ENCODE measurements around the gene ZNF215.
"Not testable (repeated sequence)": the region's sequence is repeated elsewhere in the genome, so short reads cannot be mapped to it uniquely, and the experiment has no call there.

ZNF215 gene

DNA sequence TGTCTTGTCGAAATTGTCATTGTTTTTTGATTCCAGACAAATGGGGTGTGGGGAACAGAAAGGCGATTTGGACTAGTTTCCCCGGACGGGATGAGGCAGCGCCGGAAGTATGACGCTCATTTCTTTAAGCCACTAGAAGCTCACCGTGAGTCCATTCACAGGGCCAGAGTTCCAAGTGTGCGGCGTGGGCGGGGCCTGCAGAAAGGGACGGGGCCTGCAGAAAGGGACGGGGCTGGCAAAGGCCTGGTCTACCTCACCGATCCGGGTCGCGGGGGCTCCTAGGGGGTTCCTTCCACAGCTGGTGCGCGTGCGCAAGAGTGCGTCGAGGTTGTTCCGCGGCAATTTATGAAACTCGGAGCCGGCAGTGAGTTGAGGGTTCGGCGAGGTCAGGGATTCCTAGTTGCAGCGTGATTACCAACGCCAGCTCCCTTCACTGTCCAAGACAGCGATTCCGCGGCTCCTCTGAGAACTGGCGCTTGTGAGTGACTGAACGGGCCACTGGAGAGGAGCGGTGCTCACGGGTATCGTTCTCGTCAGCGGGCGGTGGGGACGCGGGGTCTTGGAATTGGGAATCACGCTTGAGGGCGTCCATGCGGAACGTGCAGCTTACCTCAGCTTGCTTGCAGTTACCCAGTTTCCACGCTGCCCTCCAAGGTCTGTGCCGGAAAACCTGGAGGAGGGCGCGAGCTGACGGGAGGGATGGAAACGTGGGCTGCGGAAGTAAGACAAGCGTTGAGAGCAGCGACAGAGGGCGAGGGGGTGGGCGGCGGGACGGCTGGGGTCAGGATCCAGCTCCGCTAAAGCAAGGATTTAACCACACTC lies at the start of gene ZNF215:
Gene ZNF215, plus strand, starts transcription at position 219 of the 822 bp plus-strand sequence. CDS start 5,847 bp downstream, outside the sequence.
- peak; percentile 94 for DNase-seq

DNA sequence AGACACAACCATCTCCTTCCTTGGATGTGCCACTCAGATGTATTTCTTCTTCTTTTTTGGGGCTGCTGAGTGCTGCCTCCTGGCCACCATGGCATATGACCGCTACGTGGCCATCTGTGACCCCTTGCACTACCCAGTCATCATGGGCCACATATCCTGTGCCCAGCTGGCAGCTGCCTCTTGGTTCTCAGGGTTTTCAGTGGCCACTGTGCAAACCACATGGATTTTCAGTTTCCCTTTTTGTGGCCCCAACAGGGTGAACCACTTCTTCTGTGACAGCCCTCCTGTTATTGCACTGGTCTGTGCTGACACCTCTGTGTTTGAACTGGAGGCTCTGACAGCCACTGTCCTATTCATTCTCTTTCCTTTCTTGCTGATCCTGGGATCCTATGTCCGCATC lies 49.3 kb upstream of the ZNF215 start:
- no peak for DNase-seq

DNA sequence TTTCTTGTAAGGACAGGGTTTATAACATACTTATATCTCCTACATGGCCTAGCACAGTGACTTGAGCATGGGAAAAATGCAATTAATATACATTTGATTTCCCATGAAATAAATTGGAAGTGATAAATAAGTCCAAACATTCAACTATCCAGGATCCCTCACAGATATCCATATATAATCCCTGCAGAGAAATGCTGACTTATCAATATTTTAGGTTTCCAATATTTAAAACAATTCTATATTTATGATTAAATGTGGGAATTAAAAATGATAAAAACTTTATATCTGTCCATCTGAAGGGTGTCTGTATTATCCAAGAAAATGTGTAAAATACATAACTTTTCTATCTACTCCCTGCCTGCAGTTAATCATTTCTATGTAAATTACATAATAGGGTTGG lies 43.5 kb upstream of the ZNF215 start:
- no peak for DNase-seq

DNA sequence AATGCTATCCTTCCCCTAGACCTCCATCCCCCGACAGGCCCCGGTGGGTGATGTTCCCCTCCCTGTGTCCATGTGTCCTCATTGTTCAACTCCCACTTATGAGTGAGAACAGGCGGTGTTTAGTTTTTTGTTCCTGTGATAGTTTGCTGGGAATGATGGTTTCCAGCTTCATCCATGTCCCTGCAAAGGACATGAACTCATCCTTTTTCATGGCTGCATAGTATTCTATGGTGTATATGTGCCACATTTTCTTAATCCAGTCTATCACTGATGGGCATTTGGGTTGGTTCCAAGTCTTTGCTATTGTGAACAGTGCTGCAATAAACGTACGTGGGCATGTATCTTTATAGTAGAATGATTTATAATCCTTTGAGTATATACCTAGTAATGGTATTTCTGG lies 38.5 kb upstream of the ZNF215 start:
- not testable (repeated sequence) for DNase-seq

DNA sequence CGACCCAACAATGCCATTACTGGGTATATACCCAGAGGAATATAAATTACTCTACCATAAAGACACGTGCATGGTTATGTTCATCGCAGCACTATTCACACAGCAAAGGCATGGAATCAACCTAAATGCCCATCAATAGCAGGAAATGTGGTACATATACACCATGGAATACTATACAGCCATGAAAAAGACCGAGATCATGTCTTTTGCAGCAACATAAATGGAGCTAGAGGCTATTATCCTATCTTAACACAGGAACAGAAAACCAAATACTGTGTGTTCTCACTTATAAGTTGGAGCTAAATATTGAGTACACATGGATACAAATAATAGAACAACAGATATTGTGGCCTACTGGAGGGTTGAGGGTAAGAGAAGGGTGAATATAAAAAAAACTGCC lies 37.4 kb upstream of the ZNF215 start:
- DNase-seq = no peak

DNA sequence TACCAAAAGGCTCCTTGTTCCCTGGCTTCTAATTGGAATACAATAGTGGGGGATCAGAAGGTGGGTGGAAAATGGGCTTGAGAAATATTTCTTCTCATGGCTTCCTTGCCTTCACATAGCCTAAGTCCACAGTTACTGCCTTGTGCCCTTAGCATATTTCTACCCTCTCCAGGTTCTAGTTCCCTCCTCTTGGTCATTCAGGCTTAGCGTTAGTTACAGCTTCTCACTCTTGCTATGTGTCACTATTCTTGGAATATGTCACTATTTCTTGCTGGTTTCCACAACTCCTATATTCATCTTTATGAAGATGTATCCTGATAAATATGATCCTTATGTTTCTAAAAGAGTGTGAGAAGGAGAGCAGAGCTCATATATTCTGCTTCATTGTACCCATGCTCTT lies 36.4 kb upstream of the ZNF215 start:
- no peak for DNase-seq

DNA sequence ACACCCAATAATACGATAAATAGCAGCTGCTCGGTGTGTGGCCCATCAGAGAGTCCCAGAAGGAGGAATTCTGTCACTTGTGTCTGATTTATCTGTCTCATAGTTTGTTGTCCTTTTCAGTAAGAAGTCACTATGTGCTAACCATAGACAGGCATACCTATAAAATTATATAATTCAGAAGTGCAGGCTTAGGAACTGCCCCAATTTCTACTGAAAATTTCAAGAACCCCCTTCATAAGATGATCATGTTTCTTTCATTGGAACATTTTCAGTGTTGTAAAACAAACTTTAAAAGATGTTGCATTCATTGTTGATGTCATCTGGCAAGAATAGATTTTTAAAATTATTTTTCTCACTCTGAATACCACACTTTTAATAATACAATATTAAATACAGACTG lies 33.8 kb upstream of the ZNF215 start, which contains the start of gene OR2D2:
Gene OR2D2, minus strand, starts transcription at position 101 of the 400 bp plus-strand sequence. Its CDS starts 0 bp downstream, at position 101.
- DNase-seq = no peak

DNA sequence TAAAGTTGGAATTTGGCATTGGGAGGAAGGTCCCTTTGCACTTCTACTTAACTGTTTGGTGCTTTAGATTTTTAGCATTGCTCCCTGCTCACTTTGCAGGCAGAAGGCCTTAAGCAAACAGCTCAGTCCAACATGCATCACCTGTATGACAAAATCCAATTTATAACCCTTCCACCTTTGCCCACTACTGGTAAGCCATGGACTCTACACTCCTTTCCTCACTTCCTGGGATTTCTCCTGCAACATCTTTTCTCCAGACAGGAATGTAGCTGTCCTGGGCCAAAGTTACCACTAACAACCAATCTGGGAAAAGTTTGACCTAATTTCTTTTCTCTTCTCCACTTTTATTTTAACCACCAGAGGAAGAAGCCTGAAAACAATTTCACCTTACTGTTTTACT lies 32.1 kb upstream of the ZNF215 start:
- no peak for DNase-seq

DNA sequence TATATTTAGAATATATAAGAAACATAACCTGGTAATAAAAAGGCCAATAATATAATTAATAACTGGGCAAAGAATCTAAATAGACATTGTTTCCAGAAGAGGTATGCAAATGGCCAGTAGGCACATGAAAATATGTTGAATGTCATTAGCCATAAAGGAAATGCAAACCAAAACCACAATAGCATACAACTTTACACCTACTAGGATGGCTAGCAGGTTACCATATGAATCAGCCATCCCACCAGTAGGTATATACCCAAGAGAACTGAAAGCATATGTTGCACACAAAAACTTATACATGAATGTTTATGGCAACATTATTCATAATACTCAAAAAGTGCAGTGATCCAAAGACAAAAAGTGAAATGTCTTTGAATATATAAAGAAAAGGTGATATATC lies 31.2 kb upstream of the ZNF215 start:
- no peak for DNase-seq

DNA sequence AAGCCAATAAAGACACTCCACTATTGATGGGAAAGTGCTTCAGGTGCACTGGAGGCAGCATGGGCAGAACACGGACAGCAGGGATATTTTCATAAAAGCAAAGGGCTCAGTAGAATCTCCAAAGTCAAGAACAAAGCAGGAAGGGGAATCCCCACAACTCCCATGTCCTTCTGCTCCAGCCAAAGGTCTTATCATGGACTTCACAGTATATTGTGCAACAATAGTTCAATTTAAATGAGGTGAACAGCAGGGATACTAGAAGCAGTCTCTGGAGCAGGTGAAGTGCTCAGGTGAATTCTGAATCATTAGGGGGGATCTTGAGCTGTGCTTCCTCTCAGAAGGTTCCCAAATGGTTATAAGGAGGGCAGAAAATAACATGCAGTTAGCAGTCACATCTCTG lies 27.3 kb upstream of the ZNF215 start:
- no peak for DNase-seq

DNA sequence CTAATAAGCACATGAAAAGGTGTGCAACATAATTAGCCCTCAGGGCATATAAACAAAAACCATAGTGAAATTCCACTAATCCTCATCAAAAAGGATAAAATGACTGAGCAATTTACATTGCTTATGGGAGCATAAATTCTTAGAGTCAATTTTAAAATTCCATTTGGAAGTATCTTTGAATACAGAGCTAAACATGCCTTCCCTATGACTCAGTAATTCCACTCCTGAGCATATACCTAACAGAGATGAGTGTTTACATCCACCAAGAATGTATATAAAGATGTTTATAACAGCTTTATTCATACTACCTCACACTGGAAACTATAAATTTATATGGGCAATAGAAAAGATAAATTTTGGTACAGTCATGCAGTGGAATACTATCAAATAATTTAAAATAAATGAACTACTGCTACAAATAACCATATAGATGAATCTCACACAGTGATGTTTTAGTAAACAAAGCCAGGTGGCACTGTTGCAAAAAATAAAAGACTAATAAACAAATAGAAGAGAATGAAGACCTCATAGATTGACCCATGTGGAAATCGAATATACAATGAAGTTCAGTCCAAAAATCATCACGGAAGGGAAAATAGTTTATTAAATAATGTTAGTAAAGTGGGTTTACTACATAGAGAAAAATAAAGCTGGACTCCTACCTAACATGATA lies 25.8 kb upstream of the ZNF215 start:
- DNase-seq = peak; percentile 2

DNA sequence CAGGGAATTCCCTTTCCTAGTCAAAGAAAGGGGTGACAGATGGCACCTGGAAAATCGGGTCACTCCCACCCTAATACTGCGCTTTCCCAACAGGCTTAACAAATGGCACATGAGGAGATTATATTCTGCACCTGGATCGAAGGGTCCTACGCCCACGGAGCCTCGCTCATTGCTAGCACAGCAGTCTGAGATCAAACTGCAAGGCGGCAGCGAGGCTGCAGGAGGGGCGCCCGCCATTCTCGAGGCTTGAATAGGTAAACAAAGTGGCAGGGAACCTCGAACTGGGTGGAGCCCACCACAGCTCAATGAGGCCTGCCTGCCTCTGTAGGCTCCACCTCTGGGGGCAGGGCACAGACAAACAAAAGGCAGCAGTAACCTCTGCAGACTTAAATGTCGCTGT lies 21.4 kb upstream of the ZNF215 start:
- DNase-seq = not testable (repeated sequence)

DNA sequence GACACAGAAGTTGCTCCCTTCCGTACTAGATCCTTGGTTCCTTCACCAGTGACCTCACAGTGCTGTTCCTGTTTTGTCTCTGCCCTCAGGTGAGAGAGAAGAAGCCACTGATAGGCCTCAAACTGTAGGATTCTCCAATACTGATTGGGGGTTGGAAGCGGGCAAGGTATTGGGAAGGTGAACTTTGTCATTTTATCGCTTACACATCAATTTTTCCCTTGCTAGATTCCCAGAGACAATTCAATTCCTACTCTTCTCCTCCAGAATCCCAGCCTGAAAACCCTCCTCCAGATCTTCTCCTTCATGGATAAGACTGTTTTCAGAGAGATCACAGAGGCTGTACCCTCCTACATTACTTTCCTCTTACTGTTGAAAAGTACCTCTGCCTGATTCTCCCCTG lies 14.8 kb upstream of the ZNF215 start:
- DNase-seq = no peak

DNA sequence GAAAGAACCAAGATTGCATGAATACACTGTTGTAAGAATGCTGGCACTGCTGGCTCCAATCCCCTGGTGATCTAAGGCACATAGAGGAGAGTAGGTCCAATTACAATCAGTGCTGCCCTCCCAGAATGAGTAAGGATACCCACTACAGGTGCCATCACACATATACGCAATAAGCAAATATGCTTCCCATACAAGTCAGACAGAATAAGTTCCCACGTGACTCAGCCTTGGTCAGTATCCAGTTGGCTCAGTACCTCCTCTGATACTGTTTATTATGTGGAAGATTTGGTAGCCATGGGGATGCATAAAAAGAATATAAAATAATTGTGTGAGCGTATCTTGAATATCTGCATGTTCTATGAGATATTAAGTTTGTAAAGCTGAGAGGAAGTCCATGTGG lies 14.3 kb upstream of the ZNF215 start:
- DNase-seq = peak; percentile 1

DNA sequence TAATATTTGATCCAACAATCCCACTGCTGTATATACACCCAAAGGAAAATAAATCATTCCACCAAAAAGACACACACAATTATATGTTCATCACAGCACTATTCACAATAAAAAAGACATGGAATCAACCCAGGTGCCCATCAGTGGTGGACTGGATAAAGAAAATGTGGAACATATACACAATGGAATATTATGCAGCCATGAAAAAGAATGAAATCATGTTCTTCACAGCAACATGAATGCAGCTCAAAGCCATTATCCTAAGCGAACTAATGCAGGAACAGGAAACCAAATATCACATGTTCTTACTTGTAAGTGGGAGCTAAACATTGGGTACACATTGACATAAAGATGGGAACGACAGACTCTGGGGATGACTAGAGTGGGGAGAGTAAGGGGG lies 6.5 kb upstream of the ZNF215 start:
- DNase-seq = no peak

DNA sequence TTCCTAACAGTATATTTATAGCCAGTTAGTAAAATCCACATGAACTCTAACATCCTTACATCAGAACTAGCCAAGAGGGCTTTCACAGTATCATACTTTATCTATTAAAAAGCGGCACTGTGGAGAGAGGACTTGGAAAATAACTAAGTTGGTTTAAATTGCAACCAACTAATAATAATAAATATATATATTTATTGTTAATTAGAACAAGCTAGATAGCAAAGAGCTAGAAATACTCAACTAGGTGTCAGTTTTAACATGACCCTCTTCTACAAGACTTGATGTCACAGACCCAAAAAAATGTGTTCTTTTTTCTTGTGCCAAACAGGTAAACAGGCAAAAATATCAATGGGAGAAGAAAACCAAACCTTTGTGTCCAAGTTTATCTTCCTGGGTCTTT lies 5.5 kb upstream of the ZNF215 start, which contains the start of gene OR2D3:
Gene OR2D3, plus strand, starts transcription at position 301 of the 400 bp plus-strand sequence. Its CDS starts 0 bp downstream, at position 301.
- no peak for DNase-seq

DNA sequence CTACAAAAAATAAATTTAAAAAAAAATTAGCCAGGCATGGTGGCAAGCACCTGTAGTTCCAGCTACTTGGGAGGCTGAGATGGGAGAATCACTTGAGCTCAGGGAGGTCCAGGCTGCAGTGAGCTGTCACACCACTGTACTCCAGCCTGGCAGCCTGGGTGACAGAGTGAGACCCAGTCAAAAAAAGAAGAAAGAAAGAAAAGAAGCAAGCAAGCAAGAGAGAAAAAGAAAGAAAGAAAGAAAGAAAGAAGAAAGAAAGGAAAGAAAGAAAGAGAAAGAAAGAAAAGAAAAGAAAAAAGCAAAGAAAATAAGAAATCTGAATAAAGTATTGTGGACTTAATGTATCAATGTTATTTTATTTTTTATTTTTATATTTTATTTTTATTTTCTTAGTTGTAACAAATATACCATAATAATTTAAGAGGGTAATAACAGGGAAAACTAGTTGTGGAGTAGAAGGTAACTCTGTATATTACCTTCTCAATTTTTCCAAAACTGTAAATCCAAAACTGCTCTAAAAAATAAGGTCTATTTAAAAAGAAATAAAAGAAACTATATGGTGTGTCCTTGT lies 1.1 kb upstream of the ZNF215 start:
- no peak for DNase-seq

DNA sequence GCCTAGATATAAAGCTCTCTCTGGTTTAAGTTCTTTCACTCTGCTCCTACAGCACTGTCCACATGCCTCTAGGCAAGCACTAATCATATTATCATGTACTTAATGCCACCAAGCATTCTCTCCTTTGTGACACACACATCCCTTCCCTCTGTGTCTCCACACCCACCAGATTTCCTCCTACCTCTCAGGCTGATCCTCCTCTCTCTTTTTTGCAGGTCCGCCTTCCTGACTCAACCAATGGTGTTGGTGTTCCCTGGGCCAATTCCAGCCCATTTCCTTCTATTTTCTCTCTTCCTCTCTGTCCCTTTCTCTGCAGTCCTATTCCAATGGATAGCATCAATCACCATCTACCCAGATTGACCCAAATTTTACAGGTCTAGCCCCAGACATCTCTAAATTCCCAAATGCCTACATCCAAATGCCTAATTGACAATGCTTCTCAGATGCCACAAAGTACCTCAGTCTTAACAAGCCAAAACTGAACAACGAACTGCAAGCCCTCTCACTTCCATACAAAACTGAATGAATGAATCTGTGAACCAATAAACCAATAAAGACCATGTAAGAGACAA lies 504 bp upstream of the ZNF215 start:
- peak; percentile 51 for DNase-seq

DNA sequence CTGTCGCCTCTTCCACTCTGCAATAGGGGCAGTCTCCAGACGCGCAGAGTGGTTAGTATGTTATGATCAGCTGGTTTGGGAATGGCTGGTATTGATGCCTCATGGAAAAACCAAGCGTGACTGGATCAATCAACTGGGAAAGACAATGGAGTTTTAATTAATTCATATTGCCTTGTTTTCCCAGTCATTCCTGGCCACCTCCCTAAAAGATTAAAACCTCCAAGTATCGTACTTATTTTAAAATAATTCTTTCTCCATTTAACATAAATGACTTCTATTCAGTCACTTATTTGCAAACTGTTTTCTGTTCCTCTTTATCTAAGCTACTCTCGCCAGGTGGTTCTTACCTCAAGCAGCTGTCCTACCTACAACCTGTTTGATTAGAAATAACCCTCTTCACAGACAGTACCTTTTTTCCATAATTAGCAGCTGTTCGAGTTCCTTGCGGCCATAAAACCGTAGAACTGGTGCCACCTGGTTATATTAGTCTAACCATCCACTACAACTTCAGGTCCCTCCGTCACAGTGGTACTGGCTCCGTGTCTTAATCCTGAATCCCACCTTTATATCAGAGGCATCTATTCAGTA lies 898 bp downstream of the ZNF215 start:
- peak; percentile 1 for DNase-seq

DNA sequence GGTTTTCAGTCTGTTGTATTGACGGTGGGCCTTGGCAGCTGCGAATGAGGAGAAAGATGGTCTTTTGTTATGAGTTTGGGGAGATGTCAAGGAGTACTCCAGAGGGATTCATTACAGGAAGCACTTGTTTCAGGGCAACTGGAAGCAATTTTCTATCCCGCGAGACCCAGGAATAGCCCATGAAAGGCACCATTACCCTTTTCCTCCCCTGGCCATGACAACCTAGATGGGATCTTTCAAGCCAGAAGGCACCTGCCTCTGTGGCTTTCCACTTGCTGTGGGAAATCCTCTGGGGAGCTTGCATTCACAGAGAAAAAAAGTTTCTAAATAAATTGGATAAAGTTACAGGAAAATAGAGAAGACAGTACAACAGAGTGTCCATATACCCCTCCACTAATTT lies 2.7 kb downstream of the ZNF215 start:
- no peak for DNase-seq

DNA sequence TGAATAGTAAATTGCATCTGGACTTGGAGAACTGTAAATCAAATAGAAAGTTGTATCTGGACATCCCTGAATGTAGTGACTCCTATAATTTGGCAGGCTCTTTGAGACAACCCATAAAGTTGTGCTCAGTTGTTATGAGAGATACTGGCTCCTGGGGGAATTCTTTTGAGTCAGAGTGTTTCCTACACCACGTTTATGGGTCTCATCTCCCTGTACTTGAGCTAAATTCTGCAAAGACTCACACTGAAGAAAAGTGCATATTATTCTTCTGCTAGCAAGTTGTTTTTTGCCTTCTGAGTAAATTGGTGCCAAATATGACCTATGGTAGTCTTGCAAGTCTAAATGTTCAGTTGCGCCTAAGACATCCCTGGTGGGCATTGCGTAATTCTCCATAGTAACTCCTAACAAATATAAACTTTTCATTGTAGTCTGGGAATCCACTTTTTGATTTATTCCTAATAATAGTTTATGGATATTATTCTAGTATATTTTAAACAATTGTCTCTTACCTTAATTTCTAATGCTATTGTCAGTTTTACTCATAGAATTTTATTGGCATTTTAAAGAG lies 5.0 kb downstream of the ZNF215 start:
- DNase-seq = no peak

DNA sequence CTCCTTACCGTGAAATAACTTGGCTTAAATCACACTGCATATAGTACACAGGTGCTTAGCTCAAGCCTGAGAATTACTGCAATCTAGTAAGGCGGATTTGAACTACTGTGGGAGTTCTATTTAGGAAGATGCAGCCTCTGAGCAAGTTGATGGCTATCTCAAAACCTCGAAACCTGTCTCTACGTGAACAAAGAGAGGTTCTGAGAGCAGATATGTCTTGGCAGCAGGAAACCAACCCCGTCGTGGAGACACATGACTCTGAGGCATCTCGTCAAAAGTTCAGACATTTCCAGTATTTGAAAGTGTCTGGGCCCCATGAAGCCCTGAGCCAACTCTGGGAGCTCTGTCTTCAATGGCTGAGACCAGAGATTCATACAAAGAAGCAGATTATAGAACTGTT lies 5.9 kb downstream of the ZNF215 start:
- no peak for DNase-seq

DNA sequence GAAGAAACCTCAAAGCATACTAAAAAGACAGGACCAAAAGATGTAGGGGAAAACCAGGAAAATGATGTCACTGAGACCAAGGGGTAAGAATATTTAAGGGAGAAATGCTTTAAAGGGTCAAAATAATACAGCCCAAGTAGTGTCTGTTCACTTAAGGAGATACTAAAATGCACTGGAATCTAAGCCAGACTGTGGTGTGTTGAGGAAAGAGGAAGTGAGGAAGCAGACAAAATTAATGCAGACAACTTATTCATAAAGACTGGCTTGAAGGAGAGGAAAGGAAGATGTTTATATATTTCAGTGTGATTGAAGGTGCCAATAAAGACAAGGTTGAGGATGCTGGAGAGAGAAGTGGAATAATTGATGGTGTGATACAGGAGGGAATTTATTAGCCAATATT lies 15.7 kb downstream of the ZNF215 start:
- DNase-seq = no peak
